ENCODE data around the gene SEPSECS. TPM values are rescaled to one million over a fixed set of nuclear protein-coding genes. Genes with fewer than 3 reads are reported as not detected.
A peak's percentile ranks its signal among the peaks of the same experiment; 100 is the strongest.

The SEPSECS gene
- total and polyA plus RNA-seq, 2 of the 13 experiments (the other 11 are each of a cell fraction or from before 2014, with no cell fraction given) = 9.4 to 14.3 TPM

GRCh38 chr4:25165916-25166315 is 5.7 kb upstream of the SEPSECS start:
- intact Hi-C loops (cut with micrococcal nuclease; ENCODE audit: unreplicated experiment) = no loop called here
- WGBS (ENCODE audit: low lambda C conversion rate) = 96% methylated on average over 4 of the region's 4 CpGs
- BruUV-seq (replicated peaks) = no TSS peak

GRCh38 chr4:25163196-25163595 is 2.9 kb upstream of the SEPSECS start:
- H3K4me2 ChIP-seq (ENCODE audit: low read depth, low read length) = peak overlapping the region; percentile 13; the same call in 1 of the 2 replicates
- H4K20me1 ChIP-seq (ENCODE audit: insufficient read depth, low read length) = no peaks in the 10 kb centered on the region
- peaks cover 34% of the 10 kb centered on the region for H3K79me2 ChIP-seq (ENCODE audit: insufficient read depth, low read length)
- no peak overlapping the region; the same call in 1 of the 2 replicates for H3K9ac ChIP-seq (ENCODE audit: insufficient read depth, low read depth, low read length)
- no peaks in the 10 kb centered on the region for H3K9me3 ChIP-seq (ENCODE audit: low read length)
- DNase-seq (ENCODE audit: low spot score) (no peak), ATAC-seq (no peak), FAIRE-seq (no peak)
- H3K27me3 ChIP-seq (ENCODE audit: control insufficient read depth in 1 of 2, insufficient read depth in 2 of 2, low read length in 2 of 2) = no peaks in the 10 kb centered on the region; a peak in 1 of 5 replicates
- no peak overlapping the region for H3K27ac ChIP-seq (ENCODE audit: extremely low read length, insufficient read depth, low read length)
- H2AFZ ChIP-seq (ENCODE audit: low read length) = no peak overlapping the region
- ChIA-PET POLR2A (interaction anchor here (2.8 kb wide), 1 partner anchor 10 kb away, joined by 9 read pairs; no protein-coding TSS in a partner anchor), CTCF (ENCODE audit: low intra/inter-chr PET ratio, low total read pairs) (no interaction called here)
- in situ Hi-C loops (cut with HindIII; ENCODE audit: extremely low pct_ligation_motif_present, low pct_unique_long_range_greater_than_20kb) (no loop called here), intact Hi-C loops (cut with micrococcal nuclease; ENCODE audit: unreplicated experiment) (loop anchor here (5.0 kb wide), 2 partner anchors 69 to 204 kb away; partner anchors contain the start of gene PI4K2B)
- H3K4me1 ChIP-seq (ENCODE audit: insufficient read depth, low read length) = peaks cover 40% of the 10 kb centered on the region
- 100% methylated on average over 1 of the region's 1 CpG for WGBS (ENCODE audit: low lambda C conversion rate)
- H3K36me3 ChIP-seq (replicated peaks in 1 of 2; ENCODE audit: control insufficient read depth in 1 of 2, insufficient read depth in 2 of 2, low read length in 2 of 2) = peaks cover 1 to 4% of the 10 kb centered on the region in 2 experiments; a peak in 2 of 5 replicates
- no TSS peak for BruUV-seq (replicated peaks)
- no peak overlapping the region for H3K4me3 ChIP-seq (replicated peaks in 1 of 3; ENCODE audit: insufficient read depth in 1 of 3, low read depth in 2 of 3, low read length in 3 of 3)
- TF ChIP-seq ZNF619 (CRISPR knock-in tag; IDR thresholded peaks at IDR 0.05) = no peak
- TF ChIP-seq SRY (CRISPR knock-in tag; IDR thresholded peaks at IDR 0.05) = no peak
- no peak for TF ChIP-seq ZNF512 (CRISPR knock-in tag; IDR thresholded peaks at IDR 0.05)
- no peak for TF ChIP-seq MYPOP (CRISPR knock-in tag; IDR thresholded peaks at IDR 0.05)
- no peak for TF ChIP-seq MIXL1 (CRISPR knock-in tag; IDR thresholded peaks at IDR 0.05)
- TF ChIP-seq ZNF598 (CRISPR knock-in tag; IDR thresholded peaks at IDR 0.05; ENCODE audit: borderline replicate concordance) = no peak
- no peak for TF ChIP-seq PHF5A (CRISPR knock-in tag; IDR thresholded peaks at IDR 0.05; ENCODE audit: low read depth, unreplicated experiment)
- TF ChIP-seq KMT2B (CRISPR knock-in tag; IDR thresholded peaks at IDR 0.05) = no peak
- TF ChIP-seq FOXP4 (CRISPR knock-in tag; IDR thresholded peaks at IDR 0.05) = no peak

More at GRCh38 chr4:25165916-25166315, 5.7 kb upstream of the SEPSECS start:
- DNase-seq (ENCODE audit: low spot score) (no peak), FAIRE-seq (no peak), ATAC-seq (no peak)
- Histone ChIP-seq H3K4me3 (replicated peaks in 1 of 3; ENCODE audit: insufficient read depth in 1 of 3, low read depth in 2 of 3, low read length in 3 of 3) (no peak overlapping the region), H3K4me1 (ENCODE audit: insufficient read depth, low read length) (peaks cover 26% of the 10 kb centered on the region), H3K36me3 (replicated peaks in 1 of 2; ENCODE audit: control insufficient read depth in 1 of 2, insufficient read depth in 2 of 2, low read length in 2 of 2) (peaks cover 1 to 4% of the 10 kb centered on the region in 2 experiments; a peak in 2 of 5 replicates), H3K27ac (ENCODE audit: extremely low read length, insufficient read depth, low read length) (no peak overlapping the region), H3K9me3 (ENCODE audit: low read length) (no peaks in the 10 kb centered on the region), H2AFZ (ENCODE audit: low read length) (no peak overlapping the region), H3K79me2 (ENCODE audit: insufficient read depth, low read length) (peaks cover 25% of the 10 kb centered on the region), H3K9ac (ENCODE audit: insufficient read depth, low read depth, low read length) (no peak overlapping the region), H4K20me1 (ENCODE audit: insufficient read depth, low read length) (no peaks in the 10 kb centered on the region), H3K4me2 (ENCODE audit: low read depth, low read length) (no peak overlapping the region), H3K27me3 (ENCODE audit: control insufficient read depth in 1 of 2, insufficient read depth in 2 of 2, low read length in 2 of 2) (no peaks in the 10 kb centered on the region; a peak in 1 of 5 replicates)
- TF ChIP-seq ZNF564 (CRISPR knock-in tag; IDR thresholded peaks at IDR 0.05) (peak; percentile 91; the same call in 1 of the 2 replicates), ZSCAN5A (CRISPR knock-in tag; IDR thresholded peaks at IDR 0.05; ENCODE audit: borderline replicate concordance) (no peak)
- CTCF ChIA-PET (ENCODE audit: low intra/inter-chr PET ratio, low total read pairs) = no interaction called here
- POLR2A ChIA-PET = no interaction called here
- in situ Hi-C loops (cut with HindIII; ENCODE audit: extremely low pct_ligation_motif_present, low pct_unique_long_range_greater_than_20kb) = no loop called here
